Panc1 (cell line): ENCODE data around the gene RALGPS1. TPM values are rescaled to one million over a fixed set of nuclear protein-coding genes. Genes with fewer than 3 reads are reported as not detected.

Experiments used
- ATAC-seq: fragments of 200-7000 bp; cut with Tn5 transposase; 2 replicates; pipeline ENCODE4 v1.9.1; 2020; ENCODE audit warnings: mild to moderate bottlenecking, moderate library complexity
- BruUV-seq: library from RNA; stranded (reverse); fragments of 400-500 nt; replicated peaks from 2 replicates; lab custom pipeline; 2021; lab: Mats Ljungman, UMichigan
- CTCF ChIA-PET: fragments of 300-600 bp; sonication (Branson Sonifier 250); formaldehyde crosslinking; loops from one replicate; lab custom pipeline; 2022; ENCODE audit warnings: antibody characterized with exemption; lab: Charles Lee
- POLR2A ChIA-PET: fragments of 300-600 bp; sonication (Branson Sonifier 250); formaldehyde crosslinking; loops from one replicate; lab custom pipeline; 2022; ENCODE audit warnings: antibody characterized with exemption; lab: Charles Lee
- DNase-seq: peaks from one replicate; pipeline ENCODE4 v3.0.0-alpha.2; 2010; ENCODE audit warnings: low read depth, low spot score
- H3K27ac ChIP-seq: 2 replicates; pipeline ENCODE4 v1.5.1; 2011; ENCODE audit warnings: mild to moderate bottlenecking, low read length, inconsistent platforms
- H3K27me3 ChIP-seq: fragments of 200-500 bp; sonication (Bioruptor generic); 2 replicates; pipeline ENCODE4 v1.6.0; 2014; ENCODE audit warnings: low read length, inconsistent platforms; ENCODE audit not compliant: control insufficient read depth, insufficient read depth
- H3K36me3 ChIP-seq: fragments of 200-500 bp; sonication (Bioruptor generic); 2 replicates; pipeline ENCODE4 v1.5.1; 2014; ENCODE audit warnings: inconsistent platforms, mild to moderate bottlenecking, low read length, moderate library complexity; ENCODE audit not compliant: control insufficient read depth, insufficient read depth
- H3K4me1 ChIP-seq: 2 replicates; pipeline ENCODE4 v1.5.1; 2011; ENCODE audit warnings: inconsistent platforms, mild to moderate bottlenecking, low read length, moderate library complexity; ENCODE audit not compliant: control insufficient read depth, insufficient read depth
- H3K4me3 ChIP-seq, 2 experiments: 2 replicates each; pipeline ENCODE4 v1.5.1; 2011 to 2012; ENCODE audit warnings: low read depth in 2 of 2, low read length in 2 of 2, mild to moderate bottlenecking in 2 of 2, inconsistent platforms in 1 of 2, moderate library complexity in 1 of 2
- H3K9me3 ChIP-seq: fragments of 200-500 bp; sonication (Bioruptor generic); 2 replicates; pipeline ENCODE4 v1.5.1; 2014; ENCODE audit warnings: low read depth, mild to moderate bottlenecking, inconsistent platforms, low read length, moderate library complexity; ENCODE audit not compliant: control insufficient read depth, insufficient read depth
- CTCF ChIP-seq: fragments of 450-650 bp; IDR thresholded peaks from 2 replicates; pipeline ENCODE4 v1.5.1; 2017; ENCODE audit warnings: mild to moderate bottlenecking
- POLR2AphosphoS5 ChIP-seq: IDR thresholded peaks from 2 replicates; pipeline ENCODE4 v1.6.1; 2012; ENCODE audit warnings: mild to moderate bottlenecking, low read depth, low read length, moderate library complexity
- SIN3A ChIP-seq: IDR thresholded peaks from 2 replicates; pipeline ENCODE4 v1.6.1; 2012; ENCODE audit warnings: low read depth, mild to moderate bottlenecking, low read length, moderate library complexity, borderline replicate concordance; ENCODE audit not compliant: insufficient read depth
- TCF7L2 ChIP-seq: IDR thresholded peaks from 2 replicates; pipeline ENCODE4 v1.6.1; 2011; ENCODE audit warnings: mild to moderate bottlenecking, low read depth, low read length, inconsistent platforms
- in situ Hi-C: cut with HindIII; loops from 2 replicates; pipeline ENCODE4 v1.10.0; 2016; ENCODE audit warnings: low sequenced_read_pairs, low pct_unique_long_range_greater_than_20kb
- intact Hi-C: fragments of 100-400 bp; cut with micrococcal nuclease; formaldehyde crosslinking; loops from one replicate; pipeline ENCODE4 v1.10.0; 2022; ENCODE audit not compliant: unreplicated experiment
- total RNA-seq: library from RNA; stranded (reverse); gene quantifications from one replicate; pipeline ENCODE4 v1.2.1, GENCODE V29; 2021; ENCODE audit not compliant: unreplicated experiment
- TF ChIP-seq, protein P1 (sequence below), 2 experiments: IDR thresholded peaks; 2 replicates each; pipeline ENCODE4 v1.6.1; 2011 to 2012; ENCODE audit warnings: low read depth in 2 of 2, control low read depth in 1 of 2, low read length in 1 of 2, mild to moderate bottlenecking in 1 of 2, moderate library complexity in 1 of 2; ENCODE audit not compliant: insufficient read depth in 1 of 2

The RALGPS1 gene
- total RNA-seq, 1 experiment from 2014 or later: 7.2 TPM

- TF ChIP-seq TCF7L2 (no peak), SIN3A (no peak)
- no peak for DNase-seq
These were observed 1.4 kb downstream of the RALGPS1 start for GRCh38 chr9:126915846-126916543.

GRCh38 chr9:126916909-126917308 lies 2.3 kb downstream of the RALGPS1 start:
- BruUV-seq: no TSS peak
- Histone ChIP-seq H3K9me3 (no peaks in the 10 kb centered on the region), H3K36me3 (no peaks in the 10 kb centered on the region), H3K27ac (no peak overlapping the region), H3K4me1 (peaks cover 4% of the 10 kb centered on the region; the same call in 1 of the 2 replicates), H3K4me3 (no peak overlapping the region), H3K27me3 (no peaks in the 10 kb centered on the region)
- DNase-seq (no peak), ATAC-seq (no peak)
- ChIA-PET POLR2A (no interaction called here), CTCF (interaction anchor here (0.6 kb wide), 1 partner anchor 365 kb away, joined by 4 read pairs; no protein-coding TSS in a partner anchor)
- intact Hi-C loops (no loop called here), in situ Hi-C loops (no loop called here)
- TF ChIP-seq SIN3A (no peak), POLR2AphosphoS5 (no peak), CTCF (no peak; the same call in 1 of the 2 replicates), TCF7L2 (no peak)
- TF ChIP-seq, protein P1, sequence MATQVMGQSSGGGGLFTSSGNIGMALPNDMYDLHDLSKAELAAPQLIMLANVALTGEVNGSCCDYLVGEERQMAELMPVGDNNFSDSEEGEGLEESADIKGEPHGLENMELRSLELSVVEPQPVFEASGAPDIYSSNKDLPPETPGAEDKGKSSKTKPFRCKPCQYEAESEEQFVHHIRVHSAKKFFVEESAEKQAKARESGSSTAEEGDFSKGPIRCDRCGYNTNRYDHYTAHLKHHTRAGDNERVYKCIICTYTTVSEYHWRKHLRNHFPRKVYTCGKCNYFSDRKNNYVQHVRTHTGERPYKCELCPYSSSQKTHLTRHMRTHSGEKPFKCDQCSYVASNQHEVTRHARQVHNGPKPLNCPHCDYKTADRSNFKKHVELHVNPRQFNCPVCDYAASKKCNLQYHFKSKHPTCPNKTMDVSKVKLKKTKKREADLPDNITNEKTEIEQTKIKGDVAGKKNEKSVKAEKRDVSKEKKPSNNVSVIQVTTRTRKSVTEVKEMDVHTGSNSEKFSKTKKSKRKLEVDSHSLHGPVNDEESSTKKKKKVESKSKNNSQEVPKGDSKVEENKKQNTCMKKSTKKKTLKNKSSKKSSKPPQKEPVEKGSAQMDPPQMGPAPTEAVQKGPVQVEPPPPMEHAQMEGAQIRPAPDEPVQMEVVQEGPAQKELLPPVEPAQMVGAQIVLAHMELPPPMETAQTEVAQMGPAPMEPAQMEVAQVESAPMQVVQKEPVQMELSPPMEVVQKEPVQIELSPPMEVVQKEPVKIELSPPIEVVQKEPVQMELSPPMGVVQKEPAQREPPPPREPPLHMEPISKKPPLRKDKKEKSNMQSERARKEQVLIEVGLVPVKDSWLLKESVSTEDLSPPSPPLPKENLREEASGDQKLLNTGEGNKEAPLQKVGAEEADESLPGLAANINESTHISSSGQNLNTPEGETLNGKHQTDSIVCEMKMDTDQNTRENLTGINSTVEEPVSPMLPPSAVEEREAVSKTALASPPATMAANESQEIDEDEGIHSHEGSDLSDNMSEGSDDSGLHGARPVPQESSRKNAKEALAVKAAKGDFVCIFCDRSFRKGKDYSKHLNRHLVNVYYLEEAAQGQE (IDR thresholded peaks at IDR 0.05; ENCODE audit: insufficient read depth in 1 of 2, low read depth in 2 of 2, low read length in 1 of 2): no peak

More at GRCh38 chr9:126915846-126916543, 1.4 kb downstream of the RALGPS1 start:
- BruUV-seq: no TSS peak
- H3K4me1 ChIP-seq: peaks cover 4% of the 10 kb centered on the region; the same call in 1 of the 2 replicates
- no peaks in the 10 kb centered on the region for H3K27me3 ChIP-seq
- intact Hi-C loops: no loop called here
- peak overlapping the region in 1 of 2 experiments; percentile 32; a peak in 3 of 4 replicates for H3K4me3 ChIP-seq
- ChIA-PET POLR2A (no interaction called here), CTCF (no interaction called here)
- in situ Hi-C loops: no loop called here
- no peaks in the 10 kb centered on the region for H3K36me3 ChIP-seq
- no peaks in the 10 kb centered on the region for H3K9me3 ChIP-seq
- H3K27ac ChIP-seq: no peak overlapping the region
- no peak for ATAC-seq

GRCh38 chr9:126919193-126919592 lies 4.6 kb downstream of the RALGPS1 start:
- in situ Hi-C loops (no loop called here), intact Hi-C loops (no loop called here)
- Histone ChIP-seq H3K27me3 (no peaks in the 10 kb centered on the region), H3K9me3 (no peaks in the 10 kb centered on the region), H3K4me3 (no peak overlapping the region), H3K36me3 (no peaks in the 10 kb centered on the region), H3K27ac (no peak overlapping the region), H3K4me1 (peaks cover 4% of the 10 kb centered on the region; the same call in 1 of the 2 replicates)
- ATAC-seq: no peak
- TF ChIP-seq TCF7L2 (no peak), SIN3A (no peak), CTCF (no peak), POLR2AphosphoS5 (no peak)
- TF ChIP-seq, protein P1 (IDR thresholded peaks at IDR 0.05; ENCODE audit: insufficient read depth in 1 of 2, low read depth in 2 of 2, low read length in 1 of 2): no peak
- CTCF ChIA-PET: no interaction called here
- POLR2A ChIA-PET: no interaction called here
- DNase-seq: no peak
- no TSS peak for BruUV-seq
